Heart left ventricle (tissue), 16 donors: ENCODE measurements around the gene REXO1. TPM values are rescaled to one million over a fixed set of nuclear protein-coding genes. Genes with fewer than 3 reads are reported as not detected.

Source experiments
- ATAC-seq, 4 donors: fragments of 200-7000 bp; cut with Tn5 transposase; one replicate each; pipeline ENCODE4 v1.9.1; 2020 to 2022; ENCODE audit warnings: moderate library complexity in 4 of 4, mild to moderate bottlenecking in 3 of 4, moderate number of reproducible peaks in 1 of 4
- DNase-seq, 5 donors: peaks; one replicate each; pipeline ENCODE4 v3.0.0-alpha.2; 2020
- H3K27ac ChIP-seq, 12 donors: fragments of 200-600 bp; sonication (generic) in 4 of 12; one replicate each; pipeline versions ENCODE4 v1.5.0 to v1.8.0; 2016 to 2022; ENCODE audit warnings: mild to moderate bottlenecking in 2 of 12
- H3K27me3 ChIP-seq, 9 donors: fragments of 200-600 bp; sonication (generic) in 2 of 9; one replicate each; pipeline versions ENCODE4 v1.5.1 to v1.8.0; 2016 to 2022; ENCODE audit warnings: mild to moderate bottlenecking in 3 of 9
- H3K36me3 ChIP-seq, 9 donors: fragments of 200-600 bp; sonication (generic) in 2 of 9; one replicate each; pipeline versions ENCODE4 v1.5.0 to v1.8.0; 2018 to 2022; ENCODE audit warnings: mild to moderate bottlenecking in 2 of 9
- H3K4me1 ChIP-seq, 12 donors: fragments of 200-600 bp; sonication (generic) in 4 of 12; one replicate each; pipeline versions ENCODE4 v1.5.0 to v1.8.0; 2016 to 2022; ENCODE audit warnings: mild to moderate bottlenecking in 3 of 12
- H3K4me3 ChIP-seq, 12 donors: fragments of 200-600 bp; sonication (generic) in 4 of 12; one replicate each; pipeline versions ENCODE4 v1.5.0 to v1.8.0; 2017 to 2022; ENCODE audit warnings: mild to moderate bottlenecking in 9 of 12, moderate library complexity in 4 of 12
- H3K9me3 ChIP-seq, 12 donors: fragments of 200-600 bp; sonication (generic) in 4 of 12; one replicate each; pipeline versions ENCODE4 v1.5.0 to v1.8.0; 2016 to 2022; ENCODE audit warnings: mild to moderate bottlenecking in 1 of 12
- POLR2A ChIP-seq, 2 donors: fragments of 450-650 bp; IDR thresholded peaks; one replicate each; pipeline ENCODE4 v1.6.1; 2017; ENCODE audit warnings: antibody characterized with exemption in 2 of 2, mild to moderate bottlenecking in 2 of 2, moderate library complexity in 2 of 2
- WGBS, 4 donors: extraction: QIAGEN DNeasy Blood & Tissue Kit in 2 of 4; methylation state at CpG; one replicate each; pipeline versions ENCODE4 v1.1.5 to v1.1.7; 2013 to 2018; 5-methylcytosine and 5-hydroxymethylcytosine counted together
- intact Hi-C, 10 donors: fragments of 100-400 bp; cut with DNase I; formaldehyde crosslinking; loops; one replicate each; pipeline versions ENCODE4 v1.11.1 to v1.14.2; 2022
- polyA plus RNA-seq, 2 donors: library from polyadenylated mRNA; stranded (reverse); fragments of 200-250 nt; gene quantifications; one replicate each; pipeline ENCODE4 v1.2.3, GENCODE V29; 2013
- total RNA-seq, 9 donors: library from RNA; depleted of rRNA in 2 of 9; stranded (reverse); fragments of >200 nt in 2 of 9; fragmentation: NEBNext Ultra II Directional in 3 of 9; extraction: Animal tissue kit (Norgen Biotek cat#: 25700) in 3 of 9; gene quantifications; one replicate each; pipeline versions ENCODE4 v1.1.0 to v1.2.4, GENCODE V29; 2016 to 2023
- TF ChIP-seq, protein P1 (sequence below), 12 donors: fragments of 200-600 bp; sonication (generic) in 4 of 12; IDR thresholded peaks; one replicate each; pipeline versions ENCODE4 v1.5.0 to v1.8.0; 2018 to 2022; ENCODE audit warnings: antibody characterized with exemption in 12 of 12, mild to moderate bottlenecking in 5 of 12
- donor health status: ischemic (EF 13 %, LVEDD 7.1; RV severe dilation, severe dysfunction).
- donor health status: healthy with polysubstance abuse.
- donor health status: DM: no; HTN: yes; CAD: no.
- donor health status: DM: no; HTN: no; CAD: no.
- donor health status: ischemic (EF 25% LVEDD 6.9; RV normal size, moderate dysfunction).
- donor health status: ischemic (EF 25% LVEDD 5.7; RV mildly dilated, moderate dysfunction).
- donor health status: healthy.
- donor health status: DM: yes; HTN: yes; CAD: no.
- donor health status: ischemic (EF 35%, LVEDD 5.7; RV mildly dilated, moderate dysfunction).
- donor health status: nonischemic (EF 11% LVEDD 7.7; RV severe dilation, severe dysfunction).
- donor health status: DM: yes; HTN: yes; CAD: no.
- donor health status: PGD.
- donor health status: ischemic (EF 29% LVEDD 5.4; RV normal size, mild dysfunction).
- donor health status: nonischemic (EF 23%, LVEDD 6.1; RV moderate dilation, normal function).

REXO1 gene
- total and polyA plus RNA-seq, 11 donors = 13.2 to 22.4 (median 16.4) TPM

- peaks cover 4 to 20% (median 9%) of the 10 kb centered on the region in 9 donors for H3K27me3 ChIP-seq
- TF ChIP-seq, protein P1, sequence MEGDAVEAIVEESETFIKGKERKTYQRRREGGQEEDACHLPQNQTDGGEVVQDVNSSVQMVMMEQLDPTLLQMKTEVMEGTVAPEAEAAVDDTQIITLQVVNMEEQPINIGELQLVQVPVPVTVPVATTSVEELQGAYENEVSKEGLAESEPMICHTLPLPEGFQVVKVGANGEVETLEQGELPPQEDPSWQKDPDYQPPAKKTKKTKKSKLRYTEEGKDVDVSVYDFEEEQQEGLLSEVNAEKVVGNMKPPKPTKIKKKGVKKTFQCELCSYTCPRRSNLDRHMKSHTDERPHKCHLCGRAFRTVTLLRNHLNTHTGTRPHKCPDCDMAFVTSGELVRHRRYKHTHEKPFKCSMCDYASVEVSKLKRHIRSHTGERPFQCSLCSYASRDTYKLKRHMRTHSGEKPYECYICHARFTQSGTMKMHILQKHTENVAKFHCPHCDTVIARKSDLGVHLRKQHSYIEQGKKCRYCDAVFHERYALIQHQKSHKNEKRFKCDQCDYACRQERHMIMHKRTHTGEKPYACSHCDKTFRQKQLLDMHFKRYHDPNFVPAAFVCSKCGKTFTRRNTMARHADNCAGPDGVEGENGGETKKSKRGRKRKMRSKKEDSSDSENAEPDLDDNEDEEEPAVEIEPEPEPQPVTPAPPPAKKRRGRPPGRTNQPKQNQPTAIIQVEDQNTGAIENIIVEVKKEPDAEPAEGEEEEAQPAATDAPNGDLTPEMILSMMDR (IDR thresholded peaks at IDR 0.05) = no peak
- TF ChIP-seq POLR2A (IDR thresholded peaks at IDR 0.05) = no peak
- no peak overlapping the region for H3K27ac ChIP-seq
- peaks cover 0 to 7% (median 4%) of the 10 kb centered on the region in 12 donors for H3K4me1 ChIP-seq
- intact Hi-C loops = loop anchor here in 2 of 10 donors (10.0 kb wide), 1 partner anchor 252 kb away; no protein-coding TSS in a partner anchor
- ATAC-seq = peak in 2 of 4 donors; percentile 11
- no peak for DNase-seq
- no peaks in the 10 kb centered on the region for H3K9me3 ChIP-seq
- WGBS, 4 donors = 50 to 65% (median 56%) methylated on average over 26 to 52 of the region's 52 CpGs
- no peak overlapping the region for H3K4me3 ChIP-seq
- H3K36me3 ChIP-seq = no peaks in the 10 kb centered on the region
Measured at GRCh38 chr19:1796395-1797142, 51.7 kb downstream of the REXO1 start.

DNA sequence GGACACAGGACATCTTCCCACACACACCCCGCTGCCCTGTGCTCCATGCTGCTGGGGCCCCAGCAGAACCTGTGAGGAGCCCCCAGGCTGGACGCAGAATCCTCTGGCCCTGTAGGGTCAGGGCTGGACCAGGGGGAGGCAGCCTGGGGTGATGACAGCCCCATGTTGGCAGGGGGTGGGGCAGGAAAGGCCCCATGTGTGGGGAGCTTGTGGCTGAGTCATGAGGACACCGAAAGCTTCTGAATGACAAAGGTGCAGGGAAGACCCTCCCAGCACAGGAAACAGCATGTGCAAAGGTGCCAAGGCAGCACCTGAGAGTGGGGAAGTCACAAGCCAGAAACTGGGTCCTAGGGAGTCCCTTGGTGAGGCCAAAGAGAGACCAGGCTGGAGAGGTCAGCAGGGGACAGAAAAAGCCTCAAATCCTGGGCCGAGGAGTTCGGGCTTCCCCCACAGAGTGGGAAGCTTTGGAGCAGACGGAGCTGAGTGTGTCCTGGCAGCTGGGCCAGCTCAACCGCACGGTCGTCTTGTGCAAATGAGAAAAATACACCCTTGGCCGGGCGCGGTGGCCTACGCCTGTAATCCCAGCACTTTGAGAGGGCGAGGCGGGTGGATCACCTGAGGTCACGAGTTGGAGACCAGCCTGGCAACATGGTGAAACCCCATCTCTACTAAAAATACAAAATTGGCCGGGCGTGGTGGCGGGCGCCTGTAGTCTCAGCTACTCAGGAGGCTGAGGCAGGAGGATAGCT lies 53.7 kb downstream of the REXO1 start:
- no peaks in the 10 kb centered on the region for H3K9me3 ChIP-seq
- no peak for TF ChIP-seq POLR2A (IDR thresholded peaks at IDR 0.05)
- TF ChIP-seq, protein P1 (IDR thresholded peaks at IDR 0.05) = no peak
- H3K4me1 ChIP-seq = peaks cover 0 to 8% (median 4%) of the 10 kb centered on the region in 12 donors
- WGBS, 4 donors = 82 to 84% (median 83%) methylated on average over 20 of the region's 20 CpGs
- no peak overlapping the region for H3K4me3 ChIP-seq
- H3K27me3 ChIP-seq = peaks cover 4 to 27% (median 15%) of the 10 kb centered on the region in 9 donors
- H3K27ac ChIP-seq = no peak overlapping the region
- no peaks in the 10 kb centered on the region for H3K36me3 ChIP-seq
- ATAC-seq (no peak), DNase-seq (no peak)
- intact Hi-C loops = loop anchor here in 2 of 10 donors (10.0 kb wide), 1 partner anchor 250 kb away; no protein-coding TSS in a partner anchor

GRCh38 chr19:1791879-1792278 lies 56.4 kb downstream of the REXO1 start:
- peaks cover 0 to 19% (median 4%) of the 10 kb centered on the region in 12 donors for H3K4me1 ChIP-seq
- H3K27me3 ChIP-seq = peaks cover 9 to 38% (median 26%) of the 10 kb centered on the region in 9 donors

More at GRCh38 chr19:1791879-1792278, 56.4 kb downstream of the REXO1 start:
- ATAC-seq (no peak), DNase-seq (no peak)
- TF ChIP-seq, protein P1 (IDR thresholded peaks at IDR 0.05) = no peak
- TF ChIP-seq POLR2A (IDR thresholded peaks at IDR 0.05) = no peak
- H3K27ac ChIP-seq = no peak overlapping the region
- no peaks in the 10 kb centered on the region for H3K9me3 ChIP-seq
- WGBS, 4 donors = 77 to 100% (median 79%) methylated on average over 2 to 14 of the region's 14 CpGs
- intact Hi-C loops = loop anchor here in 2 of 10 donors (10.0 kb wide), 1 partner anchor 247 kb away; no protein-coding TSS in a partner anchor
- no peak overlapping the region for H3K4me3 ChIP-seq
- no peaks in the 10 kb centered on the region for H3K36me3 ChIP-seq
